K562 (cell line): ENCODE measurements around the gene TNNT1. TPM values are rescaled to one million over a fixed set of nuclear protein-coding genes. Genes with fewer than 3 reads are reported as not detected.

Experiments used
- ATF1 ChIP-seq, 2 experiments: fragments of 450-650 bp in 1 of 2; IDR thresholded peaks; 2 replicates each; pipeline ENCODE4 v1.6.1; 2016; ENCODE audit warnings: missing compliant biosample characterization in 1 of 2, missing genetic modification characterization in 1 of 2
- MGA ChIP-seq: fragments of 450-650 bp; IDR thresholded peaks from 2 replicates; pipeline ENCODE4 v1.6.1; 2016; ENCODE audit warnings: mild to moderate bottlenecking, moderate library complexity
- MXD1 ChIP-seq: fragments of 250-450 bp; sonication (Bioruptor Pico); IDR thresholded peaks from 2 replicates; pipeline ENCODE4 v1.8.0; 2021; ENCODE audit warnings: borderline replicate concordance, mild to moderate bottlenecking, moderate library complexity; ENCODE audit not compliant: poor library complexity, severe bottlenecking
- SPI1 ChIP-seq: IDR thresholded peaks from 2 replicates; pipeline ENCODE4 v1.6.1; 2011; ENCODE audit warnings: low read depth, low read length, control low read depth, borderline replicate concordance
- ZNF766 ChIP-seq: fragments of 200-800 bp; sonication (Bioruptor generic); conservative IDR thresholded peaks from 2 replicates; pipeline ENCODE4 v1.6.1; 2016; ENCODE audit warnings: missing genetic modification characterization, missing compliant biosample characterization
- ZNF77 ChIP-seq: fragments of 250-450 bp; sonication (Bioruptor Pico); IDR thresholded peaks from 2 replicates; pipeline ENCODE4 v1.5.0; 2020
- polyA plus RNA-seq, 8 experiments: library from polyadenylated mRNA; depleted of rRNA in 4 of 8; stranded (reverse) in 5 of 8; unstranded in 3 of 8; fragments of >200 nt; fragmentation: Nextera tagmentation in 2 of 8; fragmentation: Illumina TruSeq in 1 of 8; extraction: Ambion mirVana in 2 of 8; extraction: Trizol in 1 of 8; gene quantifications; 2 replicates each; pipeline versions ENCODE4 v1.2.1 to v1.2.3, GENCODE V29; 2011 to 2014; ENCODE audit warnings: inconsistent platforms in 1 of 8, missing spikeins in 1 of 8
- total RNA-seq, 7 experiments: library from RNA; depleted of rRNA in 6 of 7; stranded (reverse); fragments of >200 nt in 6 of 7; fragmentation: Illumina TruSeq in 2 of 7; extraction: Trizol in 2 of 7; gene quantifications; 2 replicates each; pipeline versions ENCODE4 v1.2.1 to v1.2.3, GENCODE V29; 2011 to 2021; ENCODE audit warnings: low replicate concordance in 1 of 7

TNNT1 gene
- total and polyA plus RNA-seq, 9 of the 15 experiments (the other 6 are each of a cell fraction or from before 2014, with no cell fraction given): 31.8 to 390 (median 227) TPM

- no peak for TF ChIP-seq ATF1 (CRISPR knock-in tag; IDR thresholded peaks at IDR 0.05)
- TF ChIP-seq ATF1 (tag; IDR thresholded peaks at IDR 0.05): peak; percentile 56
- no peak for TF ChIP-seq MXD1 (CRISPR knock-in tag)
- no peak for TF ChIP-seq ZNF77 (CRISPR knock-in tag)
- no peak for TF ChIP-seq MGA
- TF ChIP-seq ZNF766 (CRISPR knock-in tag): peak; percentile 93
- TF ChIP-seq SPI1: no peak
Measured at GRCh38 chr19:55165952-55166529, 17.0 kb upstream of the TNNT1 start (continued).
